Measurements from ENCODE around the gene ANKRD31. TPM values are rescaled to one million over a fixed set of nuclear protein-coding genes. Genes with fewer than 3 reads are reported as not detected.
A peak's percentile ranks its signal among the peaks of the same experiment; 100 is the strongest.

ANKRD31 gene
- total RNA-seq, 4 donors from 2014 or later: 0.16 TPM; not detected in 3

GRCh38 chr5:75040973-75041372 is 195.7 kb downstream of the ANKRD31 start:
- in situ Hi-C loops (cut with MboI; ENCODE audit: low pct_ligation_motif_present in 1 of 4, low pct_unique_long_range_greater_than_20kb in 1 of 4, low sequenced_read_pairs in 3 of 4) (no loop called here), intact Hi-C loops (cut with DNase I; ENCODE audit: low total_unique reads) (no loop called here)
- no peaks in the 10 kb centered on the region for H3K9me3 ChIP-seq
- WGBS, 2 donors (ENCODE audit: low coverage in 1 of 2): 83 to 84% methylated on average over 3 to 4 of the region's 4 CpGs
- H3K4me3 ChIP-seq: no peak overlapping the region
- H3K4me1 ChIP-seq: no peaks in the 10 kb centered on the region
- no peak for TF ChIP-seq POLR2AphosphoS5 (IDR thresholded peaks at IDR 0.05)
- TF ChIP-seq POLR2A (IDR thresholded peaks at IDR 0.05): no peak
- no peak for TF ChIP-seq EP300 (IDR thresholded peaks at IDR 0.05; ENCODE audit: low read depth)
- H3K27me3 ChIP-seq: no peaks in the 10 kb centered on the region
- no peak overlapping the region for H3K27ac ChIP-seq
- no peaks in the 10 kb centered on the region for H3K36me3 ChIP-seq
- no peak for DNase-seq

GRCh38 chr5:75037106-75037505 is 199.6 kb downstream of the ANKRD31 start:
- peak; percentile 30 for DNase-seq
- Histone ChIP-seq H3K27me3 (no peaks in the 10 kb centered on the region), H3K4me3 (no peak overlapping the region), H3K9me3 (no peaks in the 10 kb centered on the region), H3K36me3 (no peaks in the 10 kb centered on the region), H3K27ac (no peak overlapping the region), H3K4me1 (peaks cover 0 to 6% (median 2%) of the 10 kb centered on the region in 4 donors)
- in situ Hi-C loops (cut with MboI; ENCODE audit: low pct_ligation_motif_present in 1 of 4, low pct_unique_long_range_greater_than_20kb in 1 of 4, low sequenced_read_pairs in 3 of 4) (no loop called here), intact Hi-C loops (cut with DNase I; ENCODE audit: low total_unique reads) (no loop called here)
- 58 to 76% methylated on average over 3 to 4 of the region's 4 CpGs for WGBS, 2 donors (ENCODE audit: low coverage in 1 of 2)
- no peak for TF ChIP-seq POLR2AphosphoS5 (IDR thresholded peaks at IDR 0.05)
- TF ChIP-seq POLR2A (IDR thresholded peaks at IDR 0.05): no peak
- TF ChIP-seq CTCF (IDR thresholded peaks at IDR 0.05): no peak
- no peak for TF ChIP-seq EP300 (IDR thresholded peaks at IDR 0.05; ENCODE audit: low read depth)

GRCh38 chr5:75034137-75034739 is 202.4 kb downstream of the ANKRD31 start:
- H3K9me3 ChIP-seq: no peaks in the 10 kb centered on the region
- H3K36me3 ChIP-seq: no peaks in the 10 kb centered on the region
- peaks cover 0 to 6% (median 2%) of the 10 kb centered on the region in 4 donors for H3K4me1 ChIP-seq
- WGBS, 2 donors (ENCODE audit: low coverage in 1 of 2): 0 to 52% methylated on average over 3 to 6 of the region's 6 CpGs
- intact Hi-C loops (cut with DNase I; ENCODE audit: low total_unique reads): no loop called here
- no peak overlapping the region for H3K4me3 ChIP-seq
- no peak for TF ChIP-seq POLR2AphosphoS5 (IDR thresholded peaks at IDR 0.05)
- TF ChIP-seq CTCF (IDR thresholded peaks at IDR 0.05): no peak
- no peak for TF ChIP-seq EP300 (IDR thresholded peaks at IDR 0.05; ENCODE audit: low read depth)
- TF ChIP-seq POLR2A (IDR thresholded peaks at IDR 0.05): no peak
- H3K27me3 ChIP-seq: no peaks in the 10 kb centered on the region
- no peak overlapping the region for H3K27ac ChIP-seq
- in situ Hi-C loops (cut with MboI; ENCODE audit: low pct_ligation_motif_present in 1 of 4, low pct_unique_long_range_greater_than_20kb in 1 of 4, low sequenced_read_pairs in 3 of 4): no loop called here
- DNase-seq: peak; percentile 36

GRCh38 chr5:75031366-75031765 is 205.3 kb downstream of the ANKRD31 start:
- H3K36me3 ChIP-seq: no peaks in the 10 kb centered on the region
- no peaks in the 10 kb centered on the region for H3K27me3 ChIP-seq
- H3K4me1 ChIP-seq: peaks cover 0 to 6% (median 2%) of the 10 kb centered on the region in 4 donors
- in situ Hi-C loops (cut with MboI; ENCODE audit: low pct_ligation_motif_present in 1 of 4, low pct_unique_long_range_greater_than_20kb in 1 of 4, low sequenced_read_pairs in 3 of 4) (no loop called here), intact Hi-C loops (cut with DNase I; ENCODE audit: low total_unique reads) (no loop called here)
- no peak for TF ChIP-seq EP300 (IDR thresholded peaks at IDR 0.05; ENCODE audit: low read depth)
- no peak for TF ChIP-seq POLR2AphosphoS5 (IDR thresholded peaks at IDR 0.05)
- no peak for TF ChIP-seq CTCF (IDR thresholded peaks at IDR 0.05)
- TF ChIP-seq POLR2A (IDR thresholded peaks at IDR 0.05): no peak
- H3K9me3 ChIP-seq: no peaks in the 10 kb centered on the region
- no peak overlapping the region for H3K4me3 ChIP-seq
- WGBS, 2 donors (ENCODE audit: low coverage in 1 of 2): 63 to 70% methylated on average over 3 of the region's 3 CpGs
- no peak overlapping the region for H3K27ac ChIP-seq
- DNase-seq: no peak

GRCh38 chr5:75028090-75028489 is 208.6 kb downstream of the ANKRD31 start:
- TF ChIP-seq POLR2AphosphoS5 (IDR thresholded peaks at IDR 0.05) (no peak), POLR2A (IDR thresholded peaks at IDR 0.05) (no peak), EP300 (IDR thresholded peaks at IDR 0.05; ENCODE audit: low read depth) (no peak), CTCF (IDR thresholded peaks at IDR 0.05) (no peak)
- Histone ChIP-seq H3K36me3 (no peaks in the 10 kb centered on the region), H3K4me1 (peaks cover 0 to 12% (median under 1%) of the 10 kb centered on the region in 4 donors), H3K27me3 (no peaks in the 10 kb centered on the region), H3K27ac (no peak overlapping the region), H3K9me3 (no peaks in the 10 kb centered on the region), H3K4me3 (no peak overlapping the region)
- DNase-seq: no peak
- 80 to 83% methylated on average over 2 to 3 of the region's 3 CpGs for WGBS, 2 donors (ENCODE audit: low coverage in 1 of 2)
- in situ Hi-C loops (cut with MboI; ENCODE audit: low pct_ligation_motif_present in 1 of 4, low pct_unique_long_range_greater_than_20kb in 1 of 4, low sequenced_read_pairs in 3 of 4) (no loop called here), intact Hi-C loops (cut with DNase I; ENCODE audit: low total_unique reads) (no loop called here)
